SK-N-SH (cell line): ENCODE measurements around the gene TMUB1. TPM values are rescaled to one million over a fixed set of nuclear protein-coding genes. Genes with fewer than 3 reads are reported as not detected.

ENCODE experiments used
- CTCF ChIA-PET: fragments of 300-600, 350-600 bp; formaldehyde crosslinking; extraction: SDS; loops from one replicate; lab custom pipeline; 2021; lab: Yijun Ruan, JAX
- POLR2A ChIA-PET: fragments of 350-600 bp; sonication (Branson Sonifier 250); formaldehyde crosslinking; extraction: SDS; loops from one replicate; lab custom pipeline; 2020; ENCODE audit warnings: antibody characterized with exemption, inconsistent platforms; lab: Yijun Ruan, JAX
- DNase-seq: peaks from one replicate; pipeline ENCODE4 v3.0.0; 2012
- H2AFZ ChIP-seq: fragments of 200-600 bp; sonication (generic); 2 replicates; pipeline ENCODE4 v1.8.1; 2016; ENCODE audit warnings: antibody characterized with exemption, mild to moderate bottlenecking, low read depth
- H3F3A ChIP-seq: fragments of 200-600 bp; sonication (generic); replicated peaks from 2 replicates; pipeline ENCODE3; 2016; ENCODE audit warnings: antibody characterized with exemption, mild to moderate bottlenecking; ENCODE audit not compliant: insufficient read depth
- H3K27ac ChIP-seq, 2 experiments: fragments of 200-500 bp in 1 of 2; fragments of 200-600 bp in 1 of 2; sonication (Bioruptor generic) in 1 of 2; sonication (generic), shearing (Covaris generic) in 1 of 2; 2 replicates each; pipeline versions ENCODE4 v1.5.1 to v1.6.1; 2014 to 2016; ENCODE audit warnings: low read depth in 2 of 2, inconsistent platforms in 1 of 2, low read length in 1 of 2, mild to moderate bottlenecking in 1 of 2, mixed read lengths in 1 of 2
- H3K27me3 ChIP-seq: fragments of 200-600 bp; sonication (generic), shearing (Covaris generic); 2 replicates; pipeline ENCODE4 v1.6.1; 2016; ENCODE audit warnings: mixed run types; ENCODE audit not compliant: insufficient read depth
- H3K36me3 ChIP-seq, 2 experiments: fragments of 200-500 bp in 1 of 2; fragments of 200-600 bp in 1 of 2; sonication (Bioruptor generic) in 1 of 2; sonication (generic) in 1 of 2; replicated peaks in 1 of 2; 2 replicates each; pipeline versions ENCODE3 to v1.5.1; 2014 to 2016; ENCODE audit warnings: low read length in 1 of 2, mild to moderate bottlenecking in 1 of 2; ENCODE audit not compliant: insufficient read depth in 2 of 2, control insufficient read depth in 1 of 2
- H3K4me1 ChIP-seq, 2 experiments: fragments of 200-500 bp in 1 of 2; fragments of 200-600 bp in 1 of 2; sonication (Bioruptor generic) in 1 of 2; sonication (generic), shearing (Covaris generic) in 1 of 2; 2 replicates each; pipeline versions ENCODE4 v1.5.1 to v1.6.1; 2014 to 2016; ENCODE audit warnings: low read depth in 1 of 2, low read length in 1 of 2, mixed run types in 1 of 2; ENCODE audit not compliant: insufficient read depth in 2 of 2, control insufficient read depth in 1 of 2
- H3K4me2 ChIP-seq: fragments of 200-600 bp; sonication (generic), shearing (Covaris generic); 2 replicates; pipeline ENCODE4 v1.6.1; 2017; ENCODE audit warnings: mixed run types
- H3K4me3 ChIP-seq, 2 experiments: fragments of 200-500 bp in 1 of 2; fragments of 200-600 bp in 1 of 2; sonication (Bioruptor generic) in 1 of 2; sonication (generic), shearing (Covaris generic) in 1 of 2; 2 replicates each; pipeline versions ENCODE4 v1.5.1 to v1.8.1; 2014 to 2016; ENCODE audit warnings: low read depth in 2 of 2, inconsistent platforms in 1 of 2, low read length in 1 of 2, mild to moderate bottlenecking in 1 of 2, mixed read lengths in 1 of 2, moderate library complexity in 1 of 2
- H3K79me2 ChIP-seq: fragments of 200-600 bp; sonication (generic); 2 replicates; pipeline ENCODE4 v1.8.1; 2017; ENCODE audit warnings: mild to moderate bottlenecking; ENCODE audit not compliant: insufficient read depth
- H3K9ac ChIP-seq: fragments of 200-600 bp; sonication (generic); 2 replicates; pipeline ENCODE4 v1.6.1; 2017; ENCODE audit warnings: mixed run types
- H3K9me2 ChIP-seq: fragments of 200-600 bp; sonication (generic); 2 replicates; pipeline ENCODE4 v1.6.1; 2017; ENCODE audit warnings: mixed run types
- H3K9me3 ChIP-seq: fragments of 200-600 bp; sonication (generic); 2 replicates; pipeline ENCODE4 v1.6.1; 2017; ENCODE audit warnings: mixed run types, mild to moderate bottlenecking, moderate library complexity
- H4K20me1 ChIP-seq: fragments of 200-600 bp; sonication (generic); 2 replicates; pipeline ENCODE4 v1.6.1; 2017; ENCODE audit warnings: mild to moderate bottlenecking, mixed run types; ENCODE audit not compliant: insufficient read depth
- CHD2 ChIP-seq: fragments of 150-350 bp; IDR thresholded peaks from 2 replicates; pipeline ENCODE4 v1.6.1; 2018; ENCODE audit warnings: low read length; ENCODE audit not compliant: partially characterized antibody
- CTCF ChIP-seq: fragments of 200-600 bp; sonication (generic); IDR thresholded peaks from 2 replicates; pipeline ENCODE4 v1.6.1; 2017; ENCODE audit warnings: antibody characterized with exemption, mild to moderate bottlenecking, moderate library complexity
- FOSL2 ChIP-seq: IDR thresholded peaks from 2 replicates; pipeline ENCODE4 v1.4.0; 2012; ENCODE audit warnings: low read depth, mild to moderate bottlenecking, moderate library complexity, borderline replicate concordance
- JUND ChIP-seq: IDR thresholded peaks from 2 replicates; pipeline ENCODE4 v1.4.0; 2012
- NFIC ChIP-seq: IDR thresholded peaks from 2 replicates; pipeline ENCODE4 v1.4.0; 2012; ENCODE audit warnings: borderline replicate concordance
- NRF1 ChIP-seq: IDR thresholded peaks from 2 replicates; pipeline ENCODE4 v1.6.1; 2012; ENCODE audit warnings: low read depth, mild to moderate bottlenecking, low read length
- REST ChIP-seq: IDR thresholded peaks from 2 replicates; pipeline ENCODE4 v1.6.1; 2012; ENCODE audit warnings: mild to moderate bottlenecking, low read depth, low read length, moderate library complexity
- SMC3 ChIP-seq: IDR thresholded peaks from 2 replicates; pipeline ENCODE4 v1.6.1; 2012; ENCODE audit warnings: low read depth, low read length, improper control_type of control experiment
- YY1 ChIP-seq: IDR thresholded peaks from 2 replicates; pipeline ENCODE4 v1.4.0; 2012; ENCODE audit warnings: low read depth, mild to moderate bottlenecking
- WGBS: methylation state at CpG from one replicate; pipeline ENCODE4 v1.1.6; 2017; ENCODE audit warnings: low lambda C conversion rate; 5-methylcytosine and 5-hydroxymethylcytosine counted together
- polyA plus RNA-seq, 3 experiments: library from polyadenylated mRNA; depleted of rRNA; stranded (reverse); fragments of >200 nt; gene quantifications; 2 replicates each; pipeline ENCODE4 v1.2.3, GENCODE V29; 2012
- TF ChIP-seq, protein P1 (sequence below): IDR thresholded peaks from 2 replicates; pipeline ENCODE4 v1.4.0; 2012; ENCODE audit warnings: low read depth, borderline replicate concordance
- TF ChIP-seq, protein P2 (sequence below): fragments of 150-350 bp; IDR thresholded peaks from 2 replicates; pipeline ENCODE4 v1.6.1; 2016; ENCODE audit warnings: mild to moderate bottlenecking, low read depth, low read length

Gene TMUB1
- polyA plus RNA-seq, 1 of the 3 experiments (the other 2 are of a cell fraction), result 60.6 TPM

DNA sequence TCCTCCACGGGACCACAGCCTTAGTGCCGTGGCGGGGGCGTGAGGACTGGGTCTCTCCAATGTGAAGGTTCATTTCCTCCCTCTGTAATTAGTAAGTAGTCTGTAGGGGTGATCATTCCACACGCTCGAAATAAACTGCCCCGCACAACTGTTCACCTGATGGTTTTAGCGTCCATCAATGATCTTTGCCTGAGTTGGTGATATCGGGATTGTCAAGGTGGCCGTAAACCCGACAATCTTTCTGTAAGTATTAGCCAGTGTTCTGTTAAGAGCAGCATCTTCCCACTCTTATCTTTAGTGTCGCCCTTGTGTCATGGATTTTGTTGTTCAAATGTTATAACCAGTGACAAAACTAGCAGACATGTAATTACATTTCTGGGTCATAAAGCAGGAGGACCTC, 20.7 kb upstream of the TMUB1 start (continued):
- TF ChIP-seq, protein P1, sequence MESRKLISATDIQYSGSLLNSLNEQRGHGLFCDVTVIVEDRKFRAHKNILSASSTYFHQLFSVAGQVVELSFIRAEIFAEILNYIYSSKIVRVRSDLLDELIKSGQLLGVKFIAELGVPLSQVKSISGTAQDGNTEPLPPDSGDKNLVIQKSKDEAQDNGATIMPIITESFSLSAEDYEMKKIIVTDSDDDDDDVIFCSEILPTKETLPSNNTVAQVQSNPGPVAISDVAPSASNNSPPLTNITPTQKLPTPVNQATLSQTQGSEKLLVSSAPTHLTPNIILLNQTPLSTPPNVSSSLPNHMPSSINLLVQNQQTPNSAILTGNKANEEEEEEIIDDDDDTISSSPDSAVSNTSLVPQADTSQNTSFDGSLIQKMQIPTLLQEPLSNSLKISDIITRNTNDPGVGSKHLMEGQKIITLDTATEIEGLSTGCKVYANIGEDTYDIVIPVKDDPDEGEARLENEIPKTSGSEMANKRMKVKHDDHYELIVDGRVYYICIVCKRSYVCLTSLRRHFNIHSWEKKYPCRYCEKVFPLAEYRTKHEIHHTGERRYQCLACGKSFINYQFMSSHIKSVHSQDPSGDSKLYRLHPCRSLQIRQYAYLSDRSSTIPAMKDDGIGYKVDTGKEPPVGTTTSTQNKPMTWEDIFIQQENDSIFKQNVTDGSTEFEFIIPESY, result no peak
- TF ChIP-seq, protein P2, sequence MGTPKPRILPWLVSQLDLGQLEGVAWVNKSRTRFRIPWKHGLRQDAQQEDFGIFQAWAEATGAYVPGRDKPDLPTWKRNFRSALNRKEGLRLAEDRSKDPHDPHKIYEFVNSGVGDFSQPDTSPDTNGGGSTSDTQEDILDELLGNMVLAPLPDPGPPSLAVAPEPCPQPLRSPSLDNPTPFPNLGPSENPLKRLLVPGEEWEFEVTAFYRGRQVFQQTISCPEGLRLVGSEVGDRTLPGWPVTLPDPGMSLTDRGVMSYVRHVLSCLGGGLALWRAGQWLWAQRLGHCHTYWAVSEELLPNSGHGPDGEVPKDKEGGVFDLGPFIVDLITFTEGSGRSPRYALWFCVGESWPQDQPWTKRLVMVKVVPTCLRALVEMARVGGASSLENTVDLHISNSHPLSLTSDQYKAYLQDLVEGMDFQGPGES, result no peak

- peaks cover 0 to 4% of the 10 kb centered on the region in 2 experiments for H3K36me3 ChIP-seq
- peaks cover 94% of the 10 kb centered on the region for H3K79me2 ChIP-seq
- WGBS, result 89% methylated on average over 3 of the region's 3 CpGs
- no peak for DNase-seq
- peaks cover 0 to 7% of the 10 kb centered on the region in 2 experiments; a peak in 1 of 4 replicates for H3K4me1 ChIP-seq
- no peaks in the 10 kb centered on the region for H3K9me3 ChIP-seq
- no peak overlapping the region for H3K4me2 ChIP-seq
- H2AFZ ChIP-seq, result no peak overlapping the region
- no peaks in the 10 kb centered on the region for H3K27me3 ChIP-seq
- H3K9me2 ChIP-seq, result no peaks in the 10 kb centered on the region
- H3F3A ChIP-seq, result peaks cover 30% of the 10 kb centered on the region
- no peak overlapping the region for H3K9ac ChIP-seq
- H4K20me1 ChIP-seq, result peaks cover 95% of the 10 kb centered on the region
- H3K27ac ChIP-seq, result no peak overlapping the region
- no peak overlapping the region for H3K4me3 ChIP-seq
- no peak for TF ChIP-seq SMC3
- no peak for TF ChIP-seq REST
- no peak for TF ChIP-seq JUND
- TF ChIP-seq NFIC, result no peak
- no peak for TF ChIP-seq FOSL2
- no peak for TF ChIP-seq YY1
- no peak for TF ChIP-seq CHD2
- no peak for TF ChIP-seq NRF1
- TF ChIP-seq CTCF, result no peak
- ChIA-PET CTCF (interaction anchor here (1.2 to 18.7 kb wide), 5 partner anchors 10 to 90 kb away, joined by 3 to 474 read pairs (median 54); partner anchors contain the start of genes AGAP3, FASTK and TMUB1), POLR2A (interaction anchor here (0.9 kb wide), 1 partner anchor 10 kb away, joined by 4 read pairs; no protein-coding TSS in a partner anchor)
Observed at GRCh38 chr7:151102991-151103390, 19.7 kb upstream of the TMUB1 start.
